Measurements from ENCODE around the gene SEMG2. TPM values are rescaled to one million over a fixed set of nuclear protein-coding genes. Genes with fewer than 3 reads are reported as not detected.

SEMG2 gene
- polyA plus RNA-seq, 1 of the 3 experiments (the other 2 are of a cell fraction), result not detected

DNA sequence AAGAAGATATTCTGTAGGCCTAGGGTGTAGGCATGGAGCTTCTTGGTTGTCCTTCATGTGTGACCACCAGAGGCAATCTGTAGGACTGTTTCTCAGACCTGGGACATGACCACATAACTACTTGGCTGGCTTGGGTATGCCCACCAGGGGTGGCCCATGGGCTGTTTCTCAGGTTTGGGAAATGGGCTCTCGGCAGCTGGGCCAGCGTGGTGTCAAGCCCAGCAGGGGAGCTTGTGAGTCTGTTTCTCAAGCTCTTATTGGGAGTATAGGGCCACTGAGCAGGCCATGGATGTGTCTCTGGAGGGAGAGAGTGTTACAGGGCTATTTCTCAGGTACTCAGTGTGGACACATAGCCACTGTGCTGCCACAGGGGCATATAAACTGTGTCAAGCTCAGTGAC is 2.5 kb upstream of the SEMG2 start (continued):
- TF ChIP-seq, protein P1, sequence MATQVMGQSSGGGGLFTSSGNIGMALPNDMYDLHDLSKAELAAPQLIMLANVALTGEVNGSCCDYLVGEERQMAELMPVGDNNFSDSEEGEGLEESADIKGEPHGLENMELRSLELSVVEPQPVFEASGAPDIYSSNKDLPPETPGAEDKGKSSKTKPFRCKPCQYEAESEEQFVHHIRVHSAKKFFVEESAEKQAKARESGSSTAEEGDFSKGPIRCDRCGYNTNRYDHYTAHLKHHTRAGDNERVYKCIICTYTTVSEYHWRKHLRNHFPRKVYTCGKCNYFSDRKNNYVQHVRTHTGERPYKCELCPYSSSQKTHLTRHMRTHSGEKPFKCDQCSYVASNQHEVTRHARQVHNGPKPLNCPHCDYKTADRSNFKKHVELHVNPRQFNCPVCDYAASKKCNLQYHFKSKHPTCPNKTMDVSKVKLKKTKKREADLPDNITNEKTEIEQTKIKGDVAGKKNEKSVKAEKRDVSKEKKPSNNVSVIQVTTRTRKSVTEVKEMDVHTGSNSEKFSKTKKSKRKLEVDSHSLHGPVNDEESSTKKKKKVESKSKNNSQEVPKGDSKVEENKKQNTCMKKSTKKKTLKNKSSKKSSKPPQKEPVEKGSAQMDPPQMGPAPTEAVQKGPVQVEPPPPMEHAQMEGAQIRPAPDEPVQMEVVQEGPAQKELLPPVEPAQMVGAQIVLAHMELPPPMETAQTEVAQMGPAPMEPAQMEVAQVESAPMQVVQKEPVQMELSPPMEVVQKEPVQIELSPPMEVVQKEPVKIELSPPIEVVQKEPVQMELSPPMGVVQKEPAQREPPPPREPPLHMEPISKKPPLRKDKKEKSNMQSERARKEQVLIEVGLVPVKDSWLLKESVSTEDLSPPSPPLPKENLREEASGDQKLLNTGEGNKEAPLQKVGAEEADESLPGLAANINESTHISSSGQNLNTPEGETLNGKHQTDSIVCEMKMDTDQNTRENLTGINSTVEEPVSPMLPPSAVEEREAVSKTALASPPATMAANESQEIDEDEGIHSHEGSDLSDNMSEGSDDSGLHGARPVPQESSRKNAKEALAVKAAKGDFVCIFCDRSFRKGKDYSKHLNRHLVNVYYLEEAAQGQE (IDR thresholded peaks at IDR 0.05; ENCODE audit: low read depth, low read length), result no peak
- TF ChIP-seq POLR2AphosphoS5 (IDR thresholded peaks at IDR 0.05; ENCODE audit: low read depth, low read length), result no peak
- TF ChIP-seq, protein P2, sequence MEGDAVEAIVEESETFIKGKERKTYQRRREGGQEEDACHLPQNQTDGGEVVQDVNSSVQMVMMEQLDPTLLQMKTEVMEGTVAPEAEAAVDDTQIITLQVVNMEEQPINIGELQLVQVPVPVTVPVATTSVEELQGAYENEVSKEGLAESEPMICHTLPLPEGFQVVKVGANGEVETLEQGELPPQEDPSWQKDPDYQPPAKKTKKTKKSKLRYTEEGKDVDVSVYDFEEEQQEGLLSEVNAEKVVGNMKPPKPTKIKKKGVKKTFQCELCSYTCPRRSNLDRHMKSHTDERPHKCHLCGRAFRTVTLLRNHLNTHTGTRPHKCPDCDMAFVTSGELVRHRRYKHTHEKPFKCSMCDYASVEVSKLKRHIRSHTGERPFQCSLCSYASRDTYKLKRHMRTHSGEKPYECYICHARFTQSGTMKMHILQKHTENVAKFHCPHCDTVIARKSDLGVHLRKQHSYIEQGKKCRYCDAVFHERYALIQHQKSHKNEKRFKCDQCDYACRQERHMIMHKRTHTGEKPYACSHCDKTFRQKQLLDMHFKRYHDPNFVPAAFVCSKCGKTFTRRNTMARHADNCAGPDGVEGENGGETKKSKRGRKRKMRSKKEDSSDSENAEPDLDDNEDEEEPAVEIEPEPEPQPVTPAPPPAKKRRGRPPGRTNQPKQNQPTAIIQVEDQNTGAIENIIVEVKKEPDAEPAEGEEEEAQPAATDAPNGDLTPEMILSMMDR (IDR thresholded peaks at IDR 0.05), result no peak

DNA sequence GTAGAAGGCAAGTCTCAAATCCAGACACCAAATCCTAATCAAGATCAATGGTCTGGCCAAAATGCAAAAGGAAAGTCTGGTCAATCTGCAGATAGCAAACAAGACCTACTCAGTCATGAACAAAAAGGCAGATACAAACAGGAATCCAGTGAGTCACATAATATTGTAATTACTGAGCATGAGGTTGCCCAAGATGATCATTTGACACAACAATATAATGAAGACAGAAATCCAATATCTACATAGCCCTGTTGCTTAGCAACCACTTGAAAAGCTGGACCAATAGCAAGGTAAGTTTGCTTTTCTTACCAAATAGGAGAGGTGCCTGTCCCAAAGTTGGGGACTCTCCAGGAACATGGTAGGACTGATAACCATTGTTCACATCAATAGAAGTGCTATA is 2.0 kb downstream of the SEMG2 start:
- Histone ChIP-seq H3K36me3 (replicated peaks in 1 of 2; ENCODE audit: control insufficient read depth in 1 of 2, insufficient read depth in 2 of 2, low read length in 1 of 2) (no peaks in the 10 kb centered on the region), H3K27ac (ENCODE audit: low read depth in 2 of 2, low read length in 1 of 2) (no peak overlapping the region), H3K9me2 (no peaks in the 10 kb centered on the region), H3K27me3 (ENCODE audit: insufficient read depth) (peaks cover 12% of the 10 kb centered on the region; the same call in 1 of the 2 replicates), H4K20me1 (ENCODE audit: insufficient read depth) (no peaks in the 10 kb centered on the region), H3K4me1 (ENCODE audit: control insufficient read depth in 1 of 2, insufficient read depth in 2 of 2, low read depth in 1 of 2, low read length in 1 of 2) (no peaks in the 10 kb centered on the region), H3K4me3 (ENCODE audit: low read depth in 2 of 2, low read length in 1 of 2) (no peak overlapping the region), H3K9me3 (no peaks in the 10 kb centered on the region), H3F3A (replicated peaks; ENCODE audit: insufficient read depth) (no peaks in the 10 kb centered on the region), H3K9ac (no peak overlapping the region), H2AFZ (ENCODE audit: low read depth) (no peak overlapping the region), H3K79me2 (ENCODE audit: insufficient read depth) (no peaks in the 10 kb centered on the region), H3K4me2 (no peak overlapping the region)
- TF ChIP-seq RXRA (IDR thresholded peaks at IDR 0.05; ENCODE audit: borderline replicate concordance, low read depth), result no peak
- TF ChIP-seq TEAD4 (IDR thresholded peaks at IDR 0.05; ENCODE audit: borderline replicate concordance, insufficient read depth), result no peak
- TF ChIP-seq, protein P1 (IDR thresholded peaks at IDR 0.05; ENCODE audit: low read depth, low read length), result no peak
- no peak for TF ChIP-seq CHD2 (IDR thresholded peaks at IDR 0.05; ENCODE audit: low read length, partially characterized antibody)
- no peak for TF ChIP-seq RCOR1 (IDR thresholded peaks at IDR 0.05; ENCODE audit: low read length)
- TF ChIP-seq, protein P3, sequence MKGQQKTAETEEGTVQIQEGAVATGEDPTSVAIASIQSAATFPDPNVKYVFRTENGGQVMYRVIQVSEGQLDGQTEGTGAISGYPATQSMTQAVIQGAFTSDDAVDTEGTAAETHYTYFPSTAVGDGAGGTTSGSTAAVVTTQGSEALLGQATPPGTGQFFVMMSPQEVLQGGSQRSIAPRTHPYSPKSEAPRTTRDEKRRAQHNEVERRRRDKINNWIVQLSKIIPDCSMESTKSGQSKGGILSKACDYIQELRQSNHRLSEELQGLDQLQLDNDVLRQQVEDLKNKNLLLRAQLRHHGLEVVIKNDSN (IDR thresholded peaks at IDR 0.05; ENCODE audit: borderline replicate concordance, low read depth), result no peak
- TF ChIP-seq POLR2AphosphoS5 (IDR thresholded peaks at IDR 0.05; ENCODE audit: low read depth, low read length), result no peak
- no peak for TF ChIP-seq MXI1 (IDR thresholded peaks at IDR 0.05; ENCODE audit: low read depth, low read length)
- no peak for TF ChIP-seq TAF1 (IDR thresholded peaks at IDR 0.05; ENCODE audit: borderline replicate concordance, low read depth, low read length)
- TF ChIP-seq FOXM1 (IDR thresholded peaks at IDR 0.05; ENCODE audit: low read depth), result no peak
- POLR2A ChIA-PET, result no interaction called here
- DNase-seq, result no peak
- CTCF ChIA-PET, result no interaction called here
